HCT116 (cell line): ENCODE measurements around the gene KRTAP5-2. TPM values are rescaled to one million over a fixed set of nuclear protein-coding genes. Genes with fewer than 3 reads are reported as not detected.

Experiments
- ATAC-seq: fragments of 200-7000 bp; cut with Tn5 transposase; 2 replicates; pipeline ENCODE4 v1.9.1; 2020; ENCODE audit warnings: mild to moderate bottlenecking, moderate library complexity
- BruUV-seq: library from RNA; stranded (reverse); fragments of 400-500 nt; replicated peaks from 2 replicates; lab custom pipeline; 2021; lab: Mats Ljungman, UMichigan
- CTCF ChIA-PET: fragments of 300-600 bp; sonication (Branson Sonifier 250); formaldehyde crosslinking; loops from one replicate; lab custom pipeline; 2021; ENCODE audit warnings: antibody characterized with exemption; lab: Charles Lee
- POLR2A ChIA-PET: fragments of 300-600, 350-600 bp; sonication (Branson Sonifier 250); formaldehyde crosslinking; loops from one replicate; lab custom pipeline; 2021; ENCODE audit warnings: antibody characterized with exemption; lab: Charles Lee
- RAD21 ChIA-PET, 2 experiments: fragments of 300-600 bp; sonication (Branson Sonifier 250); formaldehyde crosslinking; loops; one replicate each; lab custom pipeline; 2023; ENCODE audit warnings: low total read pairs in 2 of 2; ENCODE audit not compliant: uncharacterized antibody in 2 of 2, unreplicated experiment in 2 of 2, low non-redundant PET in 1 of 2; lab: Charles Lee
- DNase-seq: peaks from one replicate; pipeline ENCODE4 v3.0.0-alpha.2; 2010; ENCODE audit warnings: low read depth, low spot score
- H2AFZ ChIP-seq: fragments of 200-600 bp; shearing (Covaris generic), sonication (generic); 2 replicates; pipeline ENCODE4 v1.6.1; 2017; ENCODE audit warnings: low read depth, mixed run types, mixed read lengths, antibody characterized with exemption, low read length; ENCODE audit not compliant: poor library complexity, severe bottlenecking
- H3K27ac ChIP-seq: 2 replicates; pipeline ENCODE4 v1.5.1; 2012; ENCODE audit warnings: low read depth, low read length
- H3K27me3 ChIP-seq: fragments of 200-600 bp; sonication (generic); 2 replicates; pipeline ENCODE4 v1.6.1; 2016; ENCODE audit warnings: mixed run types, low read length, mixed read lengths; ENCODE audit not compliant: insufficient read depth
- H3K36me3 ChIP-seq, 2 experiments: fragments of 200-500 bp in 1 of 2; fragments of 200-600 bp in 1 of 2; sonication (Bioruptor generic) in 1 of 2; sonication (generic) in 1 of 2; 2 replicates each; pipeline versions ENCODE4 v1.5.1 to v1.6.1; 2014 to 2016; ENCODE audit warnings: low read length in 2 of 2, inconsistent platforms in 1 of 2, mixed read lengths in 1 of 2, mixed run types in 1 of 2; ENCODE audit not compliant: insufficient read depth in 2 of 2, control insufficient read depth in 1 of 2
- H3K4me1 ChIP-seq, 2 experiments: fragments of 200-600 bp in 1 of 2; sonication (generic) in 1 of 2; 2 replicates each; pipeline versions ENCODE4 v1.5.1 to v1.6.1; 2012 to 2017; ENCODE audit warnings: low read length in 2 of 2, inconsistent platforms in 1 of 2, mild to moderate bottlenecking in 1 of 2, mixed read lengths in 1 of 2, mixed run types in 1 of 2, moderate library complexity in 1 of 2; ENCODE audit not compliant: insufficient read depth in 2 of 2, control insufficient read depth in 1 of 2
- H3K4me2 ChIP-seq: fragments of 200-600 bp; sonication (generic); 2 replicates; pipeline ENCODE4 v1.6.1; 2017; ENCODE audit warnings: mixed run types, low read length, mixed read lengths
- H3K4me3 ChIP-seq, 2 experiments: fragments of 200-600 bp in 1 of 2; sonication (generic) in 1 of 2; replicated peaks in 1 of 2; 2 replicates each; pipeline ENCODE4 v1.5.1; 2011 to 2016; ENCODE audit warnings: low read length in 2 of 2, control low read depth in 1 of 2, low read depth in 1 of 2, mild to moderate bottlenecking in 1 of 2, mixed read lengths in 1 of 2, mixed run types in 1 of 2
- H3K79me2 ChIP-seq: fragments of 200-600 bp; sonication (generic); 2 replicates; pipeline ENCODE4 v1.6.1; 2017; ENCODE audit warnings: mild to moderate bottlenecking, mixed run types, low read length, moderate library complexity, mixed read lengths; ENCODE audit not compliant: insufficient read depth
- H3K9ac ChIP-seq: fragments of 200-600 bp; sonication (generic); 2 replicates; pipeline ENCODE4 v1.6.1; 2016; ENCODE audit warnings: low read length, mixed read lengths
- H3K9me2 ChIP-seq: fragments of 200-600 bp; sonication (generic), shearing (Covaris generic); 2 replicates; pipeline ENCODE4 v1.6.1; 2017; ENCODE audit warnings: mixed run types, mild to moderate bottlenecking, moderate library complexity; ENCODE audit not compliant: insufficient read depth
- H3K9me3 ChIP-seq, 2 experiments: fragments of 200-500 bp in 1 of 2; fragments of 200-600 bp in 1 of 2; sonication (Bioruptor generic) in 1 of 2; sonication (generic) in 1 of 2; 2 replicates each; pipeline ENCODE4 v1.6.1; 2014 to 2017; ENCODE audit warnings: low read length in 2 of 2, mixed read lengths in 2 of 2, inconsistent platforms in 1 of 2, low read depth in 1 of 2, mild to moderate bottlenecking in 1 of 2, mixed run types in 1 of 2, moderate library complexity in 1 of 2; ENCODE audit not compliant: control insufficient read depth in 1 of 2, insufficient read depth in 1 of 2
- H4K20me1 ChIP-seq: fragments of 200-600 bp; sonication (generic), shearing (Covaris generic); 2 replicates; pipeline ENCODE4 v1.6.1; 2017; ENCODE audit warnings: mixed run types, mild to moderate bottlenecking, moderate library complexity; ENCODE audit not compliant: insufficient read depth
- CBX3 ChIP-seq: IDR thresholded peaks from 2 replicates; pipeline ENCODE4 v1.6.1; 2012; ENCODE audit warnings: low read depth
- EGR1 ChIP-seq: IDR thresholded peaks from 2 replicates; pipeline ENCODE4 v1.6.1; 2012; ENCODE audit warnings: low read depth
- EZH2 ChIP-seq: fragments of 200-600 bp; sonication (generic); IDR thresholded peaks from 2 replicates; pipeline ENCODE4 v1.6.1; 2017; ENCODE audit warnings: antibody characterized with exemption, mixed run types
- POLR2AphosphoS5 ChIP-seq: IDR thresholded peaks from 2 replicates; pipeline ENCODE4 v1.6.1; 2011; ENCODE audit warnings: mild to moderate bottlenecking, low read depth, low read length, moderate library complexity
- RAD21 ChIP-seq: IDR thresholded peaks from 2 replicates; pipeline ENCODE4 v1.6.1; 2012; ENCODE audit warnings: low read depth, mild to moderate bottlenecking
- SRF ChIP-seq: IDR thresholded peaks from 2 replicates; pipeline ENCODE4 v1.6.1; 2012; ENCODE audit warnings: low read depth
- TCF7L2 ChIP-seq: IDR thresholded peaks from 2 replicates; pipeline ENCODE4 v1.7.0; 2011; ENCODE audit warnings: borderline replicate concordance, inconsistent platforms; ENCODE audit not compliant: insufficient read depth, insufficient read length; ENCODE audit errors: extremely low read depth
- YY1 ChIP-seq: IDR thresholded peaks from 2 replicates; pipeline ENCODE4 v1.6.1; 2011; ENCODE audit warnings: low read length, low read depth, moderate library complexity, mild to moderate bottlenecking; ENCODE audit not compliant: insufficient replicate concordance; ENCODE audit errors: extremely low read depth
- ZNF274 ChIP-seq: fragments of 200-500 bp; sonication (Bioruptor generic); IDR thresholded peaks from 2 replicates; pipeline ENCODE4 v1.6.1; 2014; ENCODE audit warnings: mild to moderate bottlenecking, low read depth, low read length, inconsistent platforms
- intact Hi-C: fragments of 100-400 bp; cut with micrococcal nuclease; formaldehyde crosslinking; loops from 2 replicates; pipeline ENCODE4 v1.10.0; 2022
- total RNA-seq: library from RNA; stranded (reverse); gene quantifications from one replicate; pipeline ENCODE4 v1.2.1, GENCODE V29; 2021; ENCODE audit not compliant: unreplicated experiment
- TF ChIP-seq, protein P1 (sequence below): IDR thresholded peaks from 2 replicates; pipeline ENCODE4 v1.6.1; 2011; ENCODE audit warnings: mild to moderate bottlenecking, low read length, moderate library complexity; ENCODE audit not compliant: insufficient replicate concordance; ENCODE audit errors: extremely low read depth
- TF ChIP-seq, protein P2 (sequence below): IDR thresholded peaks from 2 replicates; pipeline ENCODE4 v1.6.1; 2012
- TF ChIP-seq, protein P3 (sequence below): IDR thresholded peaks from 2 replicates; pipeline ENCODE4 v1.6.1; 2012

The KRTAP5-2 gene
- total RNA-seq, 1 experiment from 2014 or later: not detected

DNA sequence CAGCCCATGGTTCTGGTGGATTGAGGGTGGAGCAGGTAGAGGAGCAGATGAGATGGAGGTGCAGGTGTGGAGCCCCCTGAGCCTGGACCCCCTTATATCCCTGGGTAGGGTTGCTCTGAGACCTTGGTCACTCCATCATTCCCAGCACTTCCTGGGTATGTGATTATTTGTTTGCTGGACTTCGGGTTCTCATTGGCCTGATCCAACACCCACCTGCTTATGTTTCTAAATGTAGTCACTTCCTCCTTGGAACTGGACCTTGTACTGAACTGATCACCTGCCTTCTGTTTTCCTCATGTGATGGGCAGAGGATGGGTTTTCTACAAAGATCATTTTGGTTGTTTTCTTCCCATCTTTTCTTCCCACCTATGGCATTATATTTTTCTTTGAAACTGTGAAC is 24.0 kb upstream of the KRTAP5-2 start, which contains the start of gene KRTAP5-4 (continued):
- TF ChIP-seq, protein P1, sequence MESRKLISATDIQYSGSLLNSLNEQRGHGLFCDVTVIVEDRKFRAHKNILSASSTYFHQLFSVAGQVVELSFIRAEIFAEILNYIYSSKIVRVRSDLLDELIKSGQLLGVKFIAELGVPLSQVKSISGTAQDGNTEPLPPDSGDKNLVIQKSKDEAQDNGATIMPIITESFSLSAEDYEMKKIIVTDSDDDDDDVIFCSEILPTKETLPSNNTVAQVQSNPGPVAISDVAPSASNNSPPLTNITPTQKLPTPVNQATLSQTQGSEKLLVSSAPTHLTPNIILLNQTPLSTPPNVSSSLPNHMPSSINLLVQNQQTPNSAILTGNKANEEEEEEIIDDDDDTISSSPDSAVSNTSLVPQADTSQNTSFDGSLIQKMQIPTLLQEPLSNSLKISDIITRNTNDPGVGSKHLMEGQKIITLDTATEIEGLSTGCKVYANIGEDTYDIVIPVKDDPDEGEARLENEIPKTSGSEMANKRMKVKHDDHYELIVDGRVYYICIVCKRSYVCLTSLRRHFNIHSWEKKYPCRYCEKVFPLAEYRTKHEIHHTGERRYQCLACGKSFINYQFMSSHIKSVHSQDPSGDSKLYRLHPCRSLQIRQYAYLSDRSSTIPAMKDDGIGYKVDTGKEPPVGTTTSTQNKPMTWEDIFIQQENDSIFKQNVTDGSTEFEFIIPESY: no peak
- TF ChIP-seq, protein P2, sequence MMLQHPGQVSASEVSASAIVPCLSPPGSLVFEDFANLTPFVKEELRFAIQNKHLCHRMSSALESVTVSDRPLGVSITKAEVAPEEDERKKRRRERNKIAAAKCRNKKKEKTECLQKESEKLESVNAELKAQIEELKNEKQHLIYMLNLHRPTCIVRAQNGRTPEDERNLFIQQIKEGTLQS: no peak
- TF ChIP-seq EZH2: no peak
- no peak for TF ChIP-seq ZNF274
- TF ChIP-seq RAD21: no peak
- TF ChIP-seq, protein P3, sequence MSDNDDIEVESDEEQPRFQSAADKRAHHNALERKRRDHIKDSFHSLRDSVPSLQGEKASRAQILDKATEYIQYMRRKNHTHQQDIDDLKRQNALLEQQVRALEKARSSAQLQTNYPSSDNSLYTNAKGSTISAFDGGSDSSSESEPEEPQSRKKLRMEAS: no peak
- no peak for TF ChIP-seq TCF7L2
- no peak for TF ChIP-seq POLR2AphosphoS5
- TF ChIP-seq YY1: no peak

DNA sequence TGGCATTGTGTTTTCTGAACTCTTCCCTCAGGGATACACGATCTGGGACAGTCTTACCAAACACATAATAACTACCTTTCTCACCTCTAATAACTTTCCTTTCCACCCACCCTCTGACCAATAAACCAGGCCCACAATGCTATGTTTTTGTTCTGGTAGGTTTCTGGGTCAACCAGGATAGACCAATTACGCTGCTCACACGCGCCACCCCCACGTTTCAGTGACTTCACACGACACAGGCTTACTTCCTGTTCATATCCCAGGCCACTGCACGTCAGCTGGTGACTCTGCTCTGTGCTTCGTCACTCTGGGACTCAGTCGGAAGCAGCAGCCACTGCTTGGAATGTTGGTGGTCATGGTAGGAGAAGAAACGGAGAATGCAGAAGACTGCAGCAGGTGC is 21.4 kb upstream of the KRTAP5-2 start:
- H3K9me3 ChIP-seq: no peaks in the 10 kb centered on the region
- CTCF ChIA-PET: no interaction called here
- intact Hi-C loops: no loop called here

More for the DNA sequence above, 21.4 kb upstream of the KRTAP5-2 start:
- Histone ChIP-seq H3K4me1 (no peaks in the 10 kb centered on the region), H3K36me3 (no peaks in the 10 kb centered on the region), H4K20me1 (no peaks in the 10 kb centered on the region), H3K9me2 (no peaks in the 10 kb centered on the region), H2AFZ (no peak overlapping the region), H3K9ac (no peak overlapping the region), H3K4me2 (no peak overlapping the region), H3K27ac (no peak overlapping the region), H3K4me3 (no peak overlapping the region), H3K79me2 (no peaks in the 10 kb centered on the region), H3K27me3 (no peaks in the 10 kb centered on the region; the same call in 1 of the 2 replicates)
- ChIA-PET RAD21 (no interaction called here), POLR2A (interaction anchor here (0.6 kb wide), 1 partner anchor 62 kb away, joined by 4 read pairs; no protein-coding TSS in a partner anchor)
- TF ChIP-seq EGR1 (no peak), CBX3 (no peak), SRF (no peak), RAD21 (no peak)
- no TSS peak for BruUV-seq
- ATAC-seq (no peak), DNase-seq (no peak)
